GM21515 (cell line): ENCODE measurements around the gene TCF4.

Source experiments
- ATAC-seq: cut with Tn5 transposase; IDR thresholded peaks from one replicate; pipeline ENCODE4 v1.9.1; 2021; ENCODE audit not compliant: unreplicated experiment

TCF4 gene

GRCh38 chr18:55547705-55548056 is 40.3 kb downstream of the TCF4 start:
- no peak for ATAC-seq

- no peak for ATAC-seq
Measured at GRCh38 chr18:55546851-55547704, 40.9 kb downstream of the TCF4 start.

- ATAC-seq: no peak
Measured at GRCh38 chr18:55544014-55544413, 44.0 kb downstream of the TCF4 start.

- no peak for ATAC-seq
Measured at GRCh38 chr18:55543130-55543704, 44.8 kb downstream of the TCF4 start.

GRCh38 chr18:55541571-55541970 is 46.4 kb downstream of the TCF4 start:
- ATAC-seq: no peak

GRCh38 chr18:55539240-55539639 is 48.8 kb downstream of the TCF4 start:
- ATAC-seq: no peak

- ATAC-seq: no peak
Measured at GRCh38 chr18:55534996-55535395, 53.0 kb downstream of the TCF4 start.

GRCh38 chr18:55534547-55534946 is 53.4 kb downstream of the TCF4 start:
- no peak for ATAC-seq

- no peak for ATAC-seq
Measured at GRCh38 chr18:55530166-55530565, 57.8 kb downstream of the TCF4 start.

- ATAC-seq: no peak
Measured at GRCh38 chr18:55529581-55529980, 58.4 kb downstream of the TCF4 start.

- no peak for ATAC-seq
Measured at GRCh38 chr18:55525845-55526244, 62.1 kb downstream of the TCF4 start.

GRCh38 chr18:55524353-55525073 is 63.5 kb downstream of the TCF4 start:
- ATAC-seq: no peak

- no peak for ATAC-seq
Measured at GRCh38 chr18:55523001-55523400, 65.0 kb downstream of the TCF4 start.

- ATAC-seq: peak; percentile 64
Measured at GRCh38 chr18:55522011-55522410, 66.0 kb downstream of the TCF4 start.

- no peak for ATAC-seq
Measured at GRCh38 chr18:55517055-55517454, 70.9 kb downstream of the TCF4 start.

GRCh38 chr18:55515941-55516710 is 71.9 kb downstream of the TCF4 start:
- no peak for ATAC-seq

GRCh38 chr18:55515214-55515613 is 72.8 kb downstream of the TCF4 start:
- ATAC-seq: no peak

- ATAC-seq: no peak
Measured at GRCh38 chr18:55513161-55513560, 74.8 kb downstream of the TCF4 start.

- no peak for ATAC-seq
Measured at GRCh38 chr18:55511277-55511676, 76.7 kb downstream of the TCF4 start.

GRCh38 chr18:55510809-55511208 is 77.2 kb downstream of the TCF4 start:
- no peak for ATAC-seq

- peak; percentile 89 for ATAC-seq
Measured at GRCh38 chr18:55509631-55510324, 78.2 kb downstream of the TCF4 start.
